A549 (cell line): ENCODE measurements around the gene OR1F1. TPM values are rescaled to one million over a fixed set of nuclear protein-coding genes. Genes with fewer than 3 reads are reported as not detected.

Source experiments
- ATAC-seq, 2 experiments: fragments of 200-7000 bp in 1 of 2; fragments of >200 bp in 1 of 2; cut with Nextera tagmentation in 1 of 2; cut with Tn5 transposase in 1 of 2; 3 replicates each; pipeline versions ENCODE4 v1.8.0 to v1.9.1; 2018 to 2020; ENCODE audit warnings: mild to moderate bottlenecking in 1 of 2, moderate library complexity in 1 of 2
- CTCF ChIA-PET: fragments of 300-600 bp; sonication (Branson Sonifier 250); formaldehyde crosslinking; extraction: SDS; loops from one replicate; lab custom pipeline; 2021; ENCODE audit warnings: antibody characterized with exemption, inconsistent platforms; lab: Yijun Ruan, JAX
- POLR2A ChIA-PET: fragments of 350-600 bp; formaldehyde crosslinking; extraction: SDS; loops from one replicate; lab custom pipeline; 2021; ENCODE audit warnings: antibody characterized with exemption, inconsistent platforms; lab: Yijun Ruan, JAX
- DNase-seq, 2 experiments: peaks; one replicate each; pipeline versions ENCODE4 v3.0.0 to v3.0.0-alpha.2; 2011 to 2016; ENCODE audit warnings: low read depth in 1 of 2, low spot score in 1 of 2
- FAIRE-seq: peaks from 2 replicates; lab custom pipeline; 2011; peaks lifted over from hg19 to GRCh38; lab: Jason Lieb, UNC
- H3K27ac ChIP-seq, 2 experiments: fragments of >200 bp; sonication (Bioruptor Twin); formaldehyde crosslinking; 3 replicates each; pipeline ENCODE4 v1.5.1; 2016 to 2017
- H3K4me1 ChIP-seq: fragments of >200 bp; sonication (Bioruptor Twin); formaldehyde crosslinking; 3 replicates; pipeline ENCODE4 v1.6.1; 2016
- H3K4me2 ChIP-seq: fragments of >200 bp; sonication (Bioruptor Twin); formaldehyde crosslinking; 3 replicates; pipeline ENCODE4 v1.6.1; 2016
- H3K4me3 ChIP-seq: fragments of >200 bp; sonication (Bioruptor Twin); formaldehyde crosslinking; 3 replicates; pipeline ENCODE4 v1.5.1; 2016
- H3K9me3 ChIP-seq: fragments of >200 bp; sonication (Bioruptor Twin); formaldehyde crosslinking; 3 replicates; pipeline ENCODE4 v1.6.1; 2016
- BHLHE40 ChIP-seq: IDR thresholded peaks from 2 replicates; pipeline ENCODE4 v1.6.1; 2012; ENCODE audit warnings: low read depth, low read length, inconsistent platforms
- CBX8 ChIP-seq: fragments of 200-600 bp; sonication (generic); IDR thresholded peaks from 2 replicates; pipeline ENCODE4 v1.6.1; 2016
- CEBPB ChIP-seq, 2 experiments: fragments of >200 bp in 1 of 2; sonication (Bioruptor Twin) in 1 of 2; formaldehyde crosslinking in 1 of 2; IDR thresholded peaks; 2 replicates each; pipeline ENCODE4 v1.6.1; 2012 to 2016
- CHD2 ChIP-seq: fragments of 150-350 bp; IDR thresholded peaks from 2 replicates; pipeline ENCODE4 v1.6.1; 2014; ENCODE audit warnings: low read length; ENCODE audit not compliant: partially characterized antibody
- CHD4 ChIP-seq: fragments of 200-600 bp; sonication (generic); IDR thresholded peaks from 2 replicates; pipeline ENCODE4 v1.6.1; 2016; ENCODE audit warnings: antibody characterized with exemption, mild to moderate bottlenecking, borderline replicate concordance
- EP300 ChIP-seq, 2 experiments: fragments of >200 bp; sonication (Bioruptor Twin); formaldehyde crosslinking; IDR thresholded peaks; 2 replicates in 1 of 2; 3 replicates in 1 of 2; pipeline ENCODE4 v1.6.1; 2016 to 2017
- FOSL2 ChIP-seq, 2 experiments: fragments of 450-650 bp in 1 of 2; fragments of >200 bp in 1 of 2; sonication (Bioruptor Twin) in 1 of 2; formaldehyde crosslinking; IDR thresholded peaks; 2 replicates each; pipeline versions ENCODE4 v1.5.0 to v1.6.1; 2016 to 2020; ENCODE audit warnings: mild to moderate bottlenecking in 1 of 2, moderate library complexity in 1 of 2
- FOXS1 ChIP-seq: fragments of 250-450 bp; sonication (Bioruptor Pico); IDR thresholded peaks from 2 replicates; pipeline ENCODE4 v1.5.0; 2020; ENCODE audit warnings: mild to moderate bottlenecking, moderate library complexity
- GATA3 ChIP-seq: IDR thresholded peaks from 2 replicates; pipeline ENCODE4 v1.6.1; 2012; ENCODE audit warnings: borderline replicate concordance
- HDAC2 ChIP-seq: fragments of 200-600 bp; sonication (generic); IDR thresholded peaks from 2 replicates; pipeline ENCODE4 v1.6.1; 2016
- HOXA7 ChIP-seq: fragments of 250-450 bp; sonication (Bioruptor Pico); IDR thresholded peaks from 2 replicates; pipeline ENCODE4 v1.5.0; 2020; ENCODE audit warnings: mild to moderate bottlenecking, moderate library complexity
- JUN ChIP-seq, 2 experiments: fragments of >200 bp; sonication (Bioruptor Twin); formaldehyde crosslinking; IDR thresholded peaks; 2 replicates in 1 of 2; 3 replicates in 1 of 2; pipeline ENCODE4 v1.6.1; 2016 to 2017
- MAFK ChIP-seq: fragments of 450-650 bp; IDR thresholded peaks from 2 replicates; pipeline ENCODE4 v1.6.1; 2014; ENCODE audit not compliant: partially characterized antibody
- MAZ ChIP-seq: fragments of 150-350 bp; IDR thresholded peaks from 2 replicates; pipeline ENCODE4 v1.6.1; 2014; ENCODE audit warnings: antibody characterized with exemption, low read depth, low read length, borderline replicate concordance
- MYC ChIP-seq: IDR thresholded peaks from 2 replicates; pipeline ENCODE4 v1.6.1; 2012; ENCODE audit warnings: mild to moderate bottlenecking, inconsistent platforms, low read length, improper control_type of control experiment, borderline replicate concordance
- NR3C1 ChIP-seq: fragments of >200 bp; sonication (Bioruptor Twin); formaldehyde crosslinking; IDR thresholded peaks from 3 replicates; pipeline ENCODE4 v1.6.1; 2017
- PHF8 ChIP-seq: fragments of 200-600 bp; sonication (generic); IDR thresholded peaks from 2 replicates; pipeline ENCODE4 v1.6.1; 2016; ENCODE audit warnings: low read depth, mild to moderate bottlenecking, antibody characterized with exemption, moderate library complexity, borderline replicate concordance
- POLR2A ChIP-seq: IDR thresholded peaks from 2 replicates; pipeline ENCODE4 v1.6.1; 2012; ENCODE audit warnings: mild to moderate bottlenecking, low read length
- POLR2AphosphoS2 ChIP-seq: conservative IDR thresholded peaks from 2 replicates; pipeline ENCODE4 v1.6.1; 2012; ENCODE audit warnings: low read length, improper control_type of control experiment, inconsistent platforms
- RAD21 ChIP-seq, 2 experiments: fragments of >200 bp in 1 of 2; sonication (Bioruptor Twin) in 1 of 2; formaldehyde crosslinking in 1 of 2; IDR thresholded peaks in 1 of 2; conservative IDR thresholded peaks in 1 of 2; 2 replicates in 1 of 2; 3 replicates in 1 of 2; pipeline ENCODE4 v1.6.1; 2012 to 2018; ENCODE audit warnings: inconsistent platforms in 1 of 2
- SMC3 ChIP-seq: fragments of >200 bp; sonication (Bioruptor Twin); formaldehyde crosslinking; IDR thresholded peaks from 3 replicates; pipeline ENCODE4 v1.6.1; 2018; ENCODE audit warnings: inconsistent platforms
- SREBF2 ChIP-seq: fragments of 450-650 bp; IDR thresholded peaks from 2 replicates; pipeline ENCODE4 v1.6.1; 2014; ENCODE audit warnings: mild to moderate bottlenecking, moderate library complexity
- TP53 ChIP-seq: fragments of 250-450 bp; sonication (Bioruptor Pico); IDR thresholded peaks from 2 replicates; pipeline ENCODE4 v1.5.0; 2021; ENCODE audit warnings: mild to moderate bottlenecking, moderate library complexity
- WGBS: methylation state at CpG from one replicate; pipeline ENCODE4 v1.1.6; 2017; ENCODE audit errors: missing lambda C conversion rate; 5-methylcytosine and 5-hydroxymethylcytosine counted together
- polyA minus RNA-seq: library from RNA; depleted of rRNA, polyadenylated mRNA; stranded (reverse); fragments of >200 nt; gene quantifications from 2 replicates; pipeline ENCODE4 v1.2.3, GENCODE V29; 2011; rRNA and poly(A)+ RNA removed
- polyA plus RNA-seq, 4 experiments: library from polyadenylated mRNA; depleted of rRNA in 3 of 4; stranded (reverse); fragments of >200 nt; fragmentation: RNase III in 1 of 4; extraction: RNeasy Plus Mini Kit Qiagen cat#74134 plus additional on column Dnase treatment in 1 of 4; gene quantifications; 2 replicates in 3 of 4; 3 replicates in 1 of 4; pipeline ENCODE4 v1.2.3, GENCODE V29; 2011 to 2017
- TF ChIP-seq, protein P1 (sequence below): fragments of 250-450 bp; sonication (Bioruptor Pico); IDR thresholded peaks from 2 replicates; pipeline ENCODE4 v1.5.0; 2021; ENCODE audit warnings: mild to moderate bottlenecking, moderate library complexity, borderline replicate concordance
- TF ChIP-seq, protein P2 (sequence below): fragments of 250-450 bp; sonication (Bioruptor Pico); IDR thresholded peaks from 2 replicates; pipeline ENCODE4 v1.5.0; 2020; ENCODE audit warnings: low read depth, mild to moderate bottlenecking, moderate library complexity
- TF ChIP-seq, protein P3 (sequence below): fragments of >200 bp; sonication (Bioruptor Twin); formaldehyde crosslinking; IDR thresholded peaks from 2 replicates; pipeline ENCODE4 v1.6.1; 2016
- TF ChIP-seq, protein P4 (sequence below): IDR thresholded peaks from 2 replicates; pipeline ENCODE4 v1.6.1; 2012
- TF ChIP-seq, protein P5 (sequence below): fragments of 200-600 bp; sonication (generic); IDR thresholded peaks from 2 replicates; pipeline ENCODE4 v1.6.1; 2016; ENCODE audit warnings: antibody characterized with exemption, mild to moderate bottlenecking, moderate library complexity

Gene OR1F1
- 1.3 and 1.6 TPM in 2 replicates for polyA plus RNA-seq (2011; rRNA removed)
- polyA plus RNA-seq (2012; cell fraction: cytosol; rRNA removed): 0.63 and 1.1 TPM in 2 replicates
- 1.1 and 1.3 TPM in 2 replicates for polyA plus RNA-seq (2012; cell fraction: nucleus; rRNA removed)
- 0.20 to 0.34 TPM (median 0.31 TPM) in 3 replicates for polyA plus RNA-seq (2017; fragmentation: RNase III; extraction: RNeasy Plus Mini Kit Qiagen cat#74134 plus additional on column Dnase treatment)
- 3.2 and 4.6 TPM in 2 replicates for polyA minus RNA-seq

DNA sequence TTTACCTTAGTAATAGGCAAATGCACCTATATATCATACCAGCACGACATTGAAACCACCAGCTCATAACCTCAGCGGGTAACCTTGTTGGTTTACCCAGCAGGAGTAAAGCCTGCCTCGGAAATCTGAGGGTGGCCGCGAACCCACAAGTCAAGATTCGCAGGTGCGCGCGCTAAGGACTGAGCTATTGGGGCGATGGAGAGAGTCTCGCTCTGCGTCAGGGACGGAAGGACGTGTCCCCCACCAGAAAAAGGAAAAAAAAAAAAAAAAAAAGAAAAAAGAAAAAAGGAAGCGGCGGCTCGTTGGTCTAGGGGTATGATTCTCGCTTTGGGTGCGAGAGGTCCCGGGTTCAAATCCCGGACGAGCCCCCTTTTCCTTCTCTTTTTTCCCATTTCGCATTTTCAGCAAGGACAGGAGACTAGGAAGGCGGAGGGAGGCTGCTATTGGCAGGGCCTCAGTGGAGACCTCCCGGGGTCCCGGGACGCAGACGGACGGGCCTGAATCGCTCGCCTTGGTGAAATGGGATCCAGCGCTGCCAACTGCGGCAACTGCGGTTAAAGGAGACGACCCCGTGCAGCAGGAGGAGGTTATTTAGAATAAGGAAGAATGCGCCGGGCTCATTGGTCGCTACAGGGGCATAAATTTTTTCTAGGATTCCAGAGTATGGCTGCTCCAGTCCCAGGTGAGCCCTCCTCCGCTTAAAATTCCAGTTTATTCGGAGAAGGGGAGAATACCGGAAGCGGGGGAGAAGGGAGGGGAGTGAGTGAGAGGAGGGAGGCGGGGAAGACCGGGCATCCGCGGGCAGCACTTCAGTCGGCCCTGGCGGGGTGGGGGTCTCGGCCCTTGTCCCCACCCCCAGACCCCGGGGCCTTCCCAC is at the start of gene OR1F1:
Gene OR1F1, plus strand, starts transcription at position 407 of the 877 bp plus-strand sequence.
- ATAC-seq (peak; percentile 15 to 41), FAIRE-seq (peak; percentile 70), DNase-seq (peak; percentile 69 to 95)
- peak within 1 kb of the TSS; percentile 71 for H3K4me3 ChIP-seq
- peak within 1 kb of the TSS; percentile 73 to 89 for H3K27ac ChIP-seq
- under 1% methylated on average over 50 of the region's 51 CpGs for WGBS
- peak within 1 kb of the TSS; percentile 91 for H3K4me2 ChIP-seq
- H3K4me1 ChIP-seq: peaks cover 14% of the 10 kb centered on the region
- TF ChIP-seq, protein P1, sequence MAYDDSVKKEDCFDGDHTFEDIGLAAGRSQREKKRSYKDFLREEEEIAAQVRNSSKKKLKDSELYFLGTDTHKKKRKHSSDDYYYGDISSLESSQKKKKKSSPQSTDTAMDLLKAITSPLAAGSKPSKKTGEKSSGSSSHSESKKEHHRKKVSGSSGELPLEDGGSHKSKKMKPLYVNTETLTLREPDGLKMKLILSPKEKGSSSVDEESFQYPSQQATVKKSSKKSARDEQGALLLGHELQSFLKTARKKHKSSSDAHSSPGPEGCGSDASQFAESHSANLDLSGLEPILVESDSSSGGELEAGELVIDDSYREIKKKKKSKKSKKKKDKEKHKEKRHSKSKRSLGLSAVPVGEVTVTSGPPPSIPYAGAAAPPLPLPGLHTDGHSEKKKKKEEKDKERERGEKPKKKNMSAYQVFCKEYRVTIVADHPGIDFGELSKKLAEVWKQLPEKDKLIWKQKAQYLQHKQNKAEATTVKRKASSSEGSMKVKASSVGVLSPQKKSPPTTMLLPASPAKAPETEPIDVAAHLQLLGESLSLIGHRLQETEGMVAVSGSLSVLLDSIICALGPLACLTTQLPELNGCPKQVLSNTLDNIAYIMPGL (CRISPR knock-in tag): 0 out of 2 replicates have a peak, but pooled peaks have one; percentile 76
- TF ChIP-seq, protein P2, sequence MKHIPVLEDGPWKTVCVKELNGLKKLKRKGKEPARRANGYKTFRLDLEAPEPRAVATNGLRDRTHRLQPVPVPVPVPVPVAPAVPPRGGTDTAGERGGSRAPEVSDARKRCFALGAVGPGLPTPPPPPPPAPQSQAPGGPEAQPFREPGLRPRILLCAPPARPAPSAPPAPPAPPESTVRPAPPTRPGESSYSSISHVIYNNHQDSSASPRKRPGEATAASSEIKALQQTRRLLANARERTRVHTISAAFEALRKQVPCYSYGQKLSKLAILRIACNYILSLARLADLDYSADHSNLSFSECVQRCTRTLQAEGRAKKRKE (CRISPR knock-in tag): no peak
- TF ChIP-seq MAZ (no peak), CHD2 (no peak), SREBF2 (peak; percentile 71), EP300 (IDR thresholded peaks at IDR 0.05) (no peak), CHD4 (no peak), FOSL2 (IDR thresholded peaks at IDR 0.05) (no peak), FOSL2 (CRISPR knock-in tag; IDR thresholded peaks at IDR 0.05) (no peak), MYC (no peak), GATA3 (no peak), FOXS1 (CRISPR knock-in tag) (no peak), RAD21 (conservative IDR thresholded peaks at IDR 0.05 in 1 of 2, IDR thresholded peaks at IDR 0.05 in 1 of 2) (no peak), MAFK (no peak), SMC3 (no peak), HOXA7 (CRISPR knock-in tag) (peak; percentile 51; the same call in 1 of the 2 replicates), POLR2A (no peak), BHLHE40 (no peak), TP53 (CRISPR knock-in tag) (no peak), PHF8 (no peak)
- TF ChIP-seq, protein P3, sequence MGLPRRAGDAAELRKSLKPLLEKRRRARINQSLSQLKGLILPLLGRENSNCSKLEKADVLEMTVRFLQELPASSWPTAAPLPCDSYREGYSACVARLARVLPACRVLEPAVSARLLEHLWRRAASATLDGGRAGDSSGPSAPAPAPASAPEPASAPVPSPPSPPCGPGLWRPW: no peak
- TF ChIP-seq, protein P4, sequence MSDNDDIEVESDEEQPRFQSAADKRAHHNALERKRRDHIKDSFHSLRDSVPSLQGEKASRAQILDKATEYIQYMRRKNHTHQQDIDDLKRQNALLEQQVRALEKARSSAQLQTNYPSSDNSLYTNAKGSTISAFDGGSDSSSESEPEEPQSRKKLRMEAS: peak; percentile 69
- ChIA-PET CTCF (interaction anchor here (0.8 to 1.1 kb wide), 3 partner anchors 14 to 47 kb away, joined by 3 read pairs; partner anchors contain the start of gene ZNF200), POLR2A (interaction anchor here (0.6 to 2.3 kb wide), 8 partner anchors 13 to 177 kb away, joined by 3 to 10 read pairs (median 6); partner anchors contain the start of genes ZNF213 and ZNF263)
- H3K9me3 ChIP-seq: no peaks in the 10 kb centered on the region

DNA sequence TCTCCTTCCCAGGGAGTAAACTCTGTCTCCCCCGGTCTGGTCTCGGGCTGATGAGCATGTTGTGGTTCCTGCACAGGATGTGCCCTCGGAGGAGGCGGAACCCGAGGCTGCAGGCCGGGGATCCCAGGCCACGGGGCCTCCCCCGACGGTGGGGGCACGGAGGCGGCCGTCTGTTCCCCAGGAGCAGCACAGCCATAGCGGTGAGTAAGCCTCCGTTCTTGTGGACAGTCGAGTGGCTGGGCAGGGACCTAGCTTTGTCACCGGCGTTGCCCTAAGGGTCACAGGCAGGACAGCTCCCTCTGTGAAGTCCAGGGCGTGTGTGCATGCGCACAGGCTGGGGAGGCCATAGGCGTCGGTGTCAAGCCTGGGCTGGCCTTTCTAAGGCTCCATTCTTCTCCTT is 49.7 kb upstream of the OR1F1 start:
- no peak for DNase-seq
- H3K4me3 ChIP-seq: no peak overlapping the region
- H3K9me3 ChIP-seq: no peaks in the 10 kb centered on the region
- CTCF ChIA-PET: interaction anchor here (1.1 to 8.3 kb wide), 4 partner anchors 9 to 107 kb away, joined by 3 to 94 read pairs (median 30); no protein-coding TSS in a partner anchor
- POLR2A ChIA-PET: no interaction called here
- no peak for ATAC-seq
- no peak overlapping the region for H3K4me2 ChIP-seq
- 0 out of 3 replicates have a peak, but pooled peaks cover 6% of the 10 kb centered on the region for H3K4me1 ChIP-seq
- no peak for FAIRE-seq
- H3K27ac ChIP-seq: no peak overlapping the region
- WGBS: 88% methylated on average over 17 of the region's 21 CpGs
- TF ChIP-seq FOXS1 (CRISPR knock-in tag) (no peak), POLR2AphosphoS2 (no peak), MAZ (no peak), CEBPB (IDR thresholded peaks at IDR 0.05) (no peak), CBX8 (no peak), HDAC2 (no peak), SREBF2 (no peak), JUN (IDR thresholded peaks at IDR 0.05) (no peak), NR3C1 (no peak)
- TF ChIP-seq, protein P5, sequence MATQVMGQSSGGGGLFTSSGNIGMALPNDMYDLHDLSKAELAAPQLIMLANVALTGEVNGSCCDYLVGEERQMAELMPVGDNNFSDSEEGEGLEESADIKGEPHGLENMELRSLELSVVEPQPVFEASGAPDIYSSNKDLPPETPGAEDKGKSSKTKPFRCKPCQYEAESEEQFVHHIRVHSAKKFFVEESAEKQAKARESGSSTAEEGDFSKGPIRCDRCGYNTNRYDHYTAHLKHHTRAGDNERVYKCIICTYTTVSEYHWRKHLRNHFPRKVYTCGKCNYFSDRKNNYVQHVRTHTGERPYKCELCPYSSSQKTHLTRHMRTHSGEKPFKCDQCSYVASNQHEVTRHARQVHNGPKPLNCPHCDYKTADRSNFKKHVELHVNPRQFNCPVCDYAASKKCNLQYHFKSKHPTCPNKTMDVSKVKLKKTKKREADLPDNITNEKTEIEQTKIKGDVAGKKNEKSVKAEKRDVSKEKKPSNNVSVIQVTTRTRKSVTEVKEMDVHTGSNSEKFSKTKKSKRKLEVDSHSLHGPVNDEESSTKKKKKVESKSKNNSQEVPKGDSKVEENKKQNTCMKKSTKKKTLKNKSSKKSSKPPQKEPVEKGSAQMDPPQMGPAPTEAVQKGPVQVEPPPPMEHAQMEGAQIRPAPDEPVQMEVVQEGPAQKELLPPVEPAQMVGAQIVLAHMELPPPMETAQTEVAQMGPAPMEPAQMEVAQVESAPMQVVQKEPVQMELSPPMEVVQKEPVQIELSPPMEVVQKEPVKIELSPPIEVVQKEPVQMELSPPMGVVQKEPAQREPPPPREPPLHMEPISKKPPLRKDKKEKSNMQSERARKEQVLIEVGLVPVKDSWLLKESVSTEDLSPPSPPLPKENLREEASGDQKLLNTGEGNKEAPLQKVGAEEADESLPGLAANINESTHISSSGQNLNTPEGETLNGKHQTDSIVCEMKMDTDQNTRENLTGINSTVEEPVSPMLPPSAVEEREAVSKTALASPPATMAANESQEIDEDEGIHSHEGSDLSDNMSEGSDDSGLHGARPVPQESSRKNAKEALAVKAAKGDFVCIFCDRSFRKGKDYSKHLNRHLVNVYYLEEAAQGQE: no peak
- TF ChIP-seq, protein P4: no peak
